ENCODE data around the gene EFR3B.
"Not testable (repeated sequence)": the region's sequence is repeated elsewhere in the genome, so short reads cannot be mapped to it uniquely, and the experiment has no call there.

Gene EFR3B

GRCh38 chr2:25159949-25160348 lies 118.1 kb downstream of the EFR3B start:
- DNase-seq = no peak

- no peak for DNase-seq
These were observed 118.5 kb downstream of the EFR3B start for GRCh38 chr2:25160376-25160775.

- DNase-seq = peak; percentile 67
These were observed 119.3 kb downstream of the EFR3B start for GRCh38 chr2:25161055-25161781.

GRCh38 chr2:25162061-25162460 lies 120.2 kb downstream of the EFR3B start:
- not testable (repeated sequence) for DNase-seq

GRCh38 chr2:25164561-25164960 lies 122.7 kb downstream of the EFR3B start:
- DNase-seq = no peak

- peak; percentile 41 for DNase-seq
These were observed 124.4 kb downstream of the EFR3B start for GRCh38 chr2:25165992-25166875.

GRCh38 chr2:25168256-25169072 lies 126.6 kb downstream of the EFR3B start, which contains the start of gene POMC:
TSS of gene POMC (minus strand) at chr2:25168580. CDS start at chr2:25164772, 3,808 bp downstream.
- DNase-seq = peak; percentile 76

GRCh38 chr2:25169073-25169470 lies 127.2 kb downstream of the EFR3B start:
- no peak for DNase-seq

GRCh38 chr2:25170888-25171287 lies 129.0 kb downstream of the EFR3B start:
- no peak for DNase-seq

- DNase-seq = no peak
These were observed 131.8 kb downstream of the EFR3B start for GRCh38 chr2:25173719-25174118.

GRCh38 chr2:25174192-25174861 lies 132.5 kb downstream of the EFR3B start:
- no peak for DNase-seq

GRCh38 chr2:25176138-25176537 lies 134.3 kb downstream of the EFR3B start:
- no peak for DNase-seq

- DNase-seq = no peak
These were observed 134.8 kb downstream of the EFR3B start for GRCh38 chr2:25176541-25177181.

- DNase-seq = no peak
These were observed 135.3 kb downstream of the EFR3B start for GRCh38 chr2:25177211-25177611.

GRCh38 chr2:25178976-25179375 lies 137.1 kb downstream of the EFR3B start:
- DNase-seq = no peak

- DNase-seq = no peak
These were observed 142.4 kb downstream of the EFR3B start for GRCh38 chr2:25184254-25184653.

- peak; percentile 34 for DNase-seq
These were observed 146.0 kb downstream of the EFR3B start for GRCh38 chr2:25187729-25188350.

- DNase-seq = no peak
These were observed 146.5 kb downstream of the EFR3B start for GRCh38 chr2:25188405-25188804.

- no peak for DNase-seq
These were observed 148.7 kb downstream of the EFR3B start for GRCh38 chr2:25190536-25190935.

- no peak for DNase-seq
These were observed 152.8 kb downstream of the EFR3B start for GRCh38 chr2:25194576-25195122.

Measured in NCI-H2171 treated with DMSO at 0.1 percent for 48 hours (cell line).